Measurements from ENCODE around the gene MYO5B.

GRCh38 chr18:50008306-50008705, 186.6 kb downstream of the MYO5B start:
- TF ChIP-seq, protein P1, sequence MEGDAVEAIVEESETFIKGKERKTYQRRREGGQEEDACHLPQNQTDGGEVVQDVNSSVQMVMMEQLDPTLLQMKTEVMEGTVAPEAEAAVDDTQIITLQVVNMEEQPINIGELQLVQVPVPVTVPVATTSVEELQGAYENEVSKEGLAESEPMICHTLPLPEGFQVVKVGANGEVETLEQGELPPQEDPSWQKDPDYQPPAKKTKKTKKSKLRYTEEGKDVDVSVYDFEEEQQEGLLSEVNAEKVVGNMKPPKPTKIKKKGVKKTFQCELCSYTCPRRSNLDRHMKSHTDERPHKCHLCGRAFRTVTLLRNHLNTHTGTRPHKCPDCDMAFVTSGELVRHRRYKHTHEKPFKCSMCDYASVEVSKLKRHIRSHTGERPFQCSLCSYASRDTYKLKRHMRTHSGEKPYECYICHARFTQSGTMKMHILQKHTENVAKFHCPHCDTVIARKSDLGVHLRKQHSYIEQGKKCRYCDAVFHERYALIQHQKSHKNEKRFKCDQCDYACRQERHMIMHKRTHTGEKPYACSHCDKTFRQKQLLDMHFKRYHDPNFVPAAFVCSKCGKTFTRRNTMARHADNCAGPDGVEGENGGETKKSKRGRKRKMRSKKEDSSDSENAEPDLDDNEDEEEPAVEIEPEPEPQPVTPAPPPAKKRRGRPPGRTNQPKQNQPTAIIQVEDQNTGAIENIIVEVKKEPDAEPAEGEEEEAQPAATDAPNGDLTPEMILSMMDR (IDR thresholded peaks at IDR 0.05): no peak
- no peak for TF ChIP-seq ZFX (IDR thresholded peaks at IDR 0.05; ENCODE audit: borderline replicate concordance)

All from 22Rv1 (cell line).